ENCODE results near the gene PHTF2.
A peak's percentile ranks its signal among the peaks of the same experiment; 100 is the strongest.

The PHTF2 gene

DNA sequence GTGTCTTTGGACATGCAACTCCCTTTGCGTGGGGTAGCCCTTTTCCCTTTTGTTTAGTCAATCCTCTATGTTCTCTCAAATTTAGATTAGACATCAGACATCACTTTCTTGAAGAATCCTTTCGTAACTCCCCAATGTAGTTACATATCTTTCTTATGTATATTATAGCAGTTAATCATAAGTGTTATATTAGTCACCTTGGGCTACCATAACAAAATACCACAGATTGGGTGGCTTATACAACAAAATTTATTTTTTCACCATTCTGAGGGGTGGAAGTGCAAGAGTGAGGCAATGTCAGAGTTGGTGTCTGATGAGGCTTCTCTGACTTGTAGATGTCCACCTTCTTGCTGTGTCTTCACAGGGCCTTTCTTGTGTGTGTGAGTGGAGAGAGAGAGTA is 105.7 kb downstream of the PHTF2 start:
- H3F3A ChIP-seq (ENCODE audit: control insufficient read depth, insufficient read depth): peaks cover 47% of the 10 kb centered on the region
- H3K27ac ChIP-seq (ENCODE audit: low read depth, low read length): peak overlapping the region; percentile 98
- H3K9me3 ChIP-seq (ENCODE audit: control insufficient read depth, insufficient read depth, low read length): no peaks in the 10 kb centered on the region
- peak overlapping the region; percentile 69; the same call in 1 of the 2 replicates for H3K4me3 ChIP-seq (ENCODE audit: low read length)
- peaks cover 74% of the 10 kb centered on the region for H3K4me1 ChIP-seq (ENCODE audit: control insufficient read depth, low read length)
- H3K4me2 ChIP-seq (ENCODE audit: low read length): peak overlapping the region; percentile 69
- H3K79me2 ChIP-seq (ENCODE audit: control insufficient read depth, low read length): peaks cover 9% of the 10 kb centered on the region
- H3K27me3 ChIP-seq (ENCODE audit: control insufficient read depth, low read length): no peaks in the 10 kb centered on the region
- no peak for TF ChIP-seq EZH2phosphoT487 (IDR thresholded peaks at IDR 0.05; ENCODE audit: borderline replicate concordance, low read length)
- TF ChIP-seq, protein P1, sequence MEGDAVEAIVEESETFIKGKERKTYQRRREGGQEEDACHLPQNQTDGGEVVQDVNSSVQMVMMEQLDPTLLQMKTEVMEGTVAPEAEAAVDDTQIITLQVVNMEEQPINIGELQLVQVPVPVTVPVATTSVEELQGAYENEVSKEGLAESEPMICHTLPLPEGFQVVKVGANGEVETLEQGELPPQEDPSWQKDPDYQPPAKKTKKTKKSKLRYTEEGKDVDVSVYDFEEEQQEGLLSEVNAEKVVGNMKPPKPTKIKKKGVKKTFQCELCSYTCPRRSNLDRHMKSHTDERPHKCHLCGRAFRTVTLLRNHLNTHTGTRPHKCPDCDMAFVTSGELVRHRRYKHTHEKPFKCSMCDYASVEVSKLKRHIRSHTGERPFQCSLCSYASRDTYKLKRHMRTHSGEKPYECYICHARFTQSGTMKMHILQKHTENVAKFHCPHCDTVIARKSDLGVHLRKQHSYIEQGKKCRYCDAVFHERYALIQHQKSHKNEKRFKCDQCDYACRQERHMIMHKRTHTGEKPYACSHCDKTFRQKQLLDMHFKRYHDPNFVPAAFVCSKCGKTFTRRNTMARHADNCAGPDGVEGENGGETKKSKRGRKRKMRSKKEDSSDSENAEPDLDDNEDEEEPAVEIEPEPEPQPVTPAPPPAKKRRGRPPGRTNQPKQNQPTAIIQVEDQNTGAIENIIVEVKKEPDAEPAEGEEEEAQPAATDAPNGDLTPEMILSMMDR (IDR thresholded peaks at IDR 0.05; ENCODE audit: low read depth, low read length, poor library complexity, severe bottlenecking): no peak
- peaks cover 51% of the 10 kb centered on the region for H3K36me3 ChIP-seq (ENCODE audit: control insufficient read depth, low read length)
- no peaks in the 10 kb centered on the region for H3K9me2 ChIP-seq (replicated peaks; ENCODE audit: control insufficient read depth, low read length)
- H4K20me1 ChIP-seq (ENCODE audit: control insufficient read depth, insufficient read depth, low read depth, low read length): no peaks in the 10 kb centered on the region

DNA sequence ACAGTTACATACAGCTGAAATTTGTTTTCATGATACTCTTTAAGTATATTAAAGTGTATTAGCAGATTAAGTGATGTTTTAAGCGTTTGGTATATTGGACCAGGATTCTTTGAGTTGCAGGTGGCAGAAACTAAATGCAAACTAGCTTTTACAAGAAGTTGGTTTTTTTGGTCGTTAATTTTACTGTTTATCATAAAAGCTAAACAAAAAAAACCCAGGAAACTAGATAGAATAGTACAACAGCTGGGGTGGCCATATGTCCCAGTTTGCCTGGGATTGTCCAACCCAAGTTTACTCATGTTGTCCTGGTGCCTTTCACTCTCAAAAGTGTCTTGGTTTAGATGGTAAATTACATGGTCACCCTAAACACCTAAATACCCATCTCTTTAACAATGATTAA is 108.7 kb downstream of the PHTF2 start:
- Histone ChIP-seq H3K9me2 (replicated peaks; ENCODE audit: control insufficient read depth, low read length) (no peaks in the 10 kb centered on the region), H3K4me1 (ENCODE audit: control insufficient read depth, low read length) (peaks cover 98% of the 10 kb centered on the region), H3K79me2 (ENCODE audit: control insufficient read depth, low read length) (peaks cover 6% of the 10 kb centered on the region), H3K27me3 (ENCODE audit: control insufficient read depth, low read length) (no peaks in the 10 kb centered on the region), H3F3A (ENCODE audit: control insufficient read depth, insufficient read depth) (peaks cover 47% of the 10 kb centered on the region), H3K4me2 (ENCODE audit: low read length) (peak overlapping the region; percentile 69), H4K20me1 (ENCODE audit: control insufficient read depth, insufficient read depth, low read depth, low read length) (no peaks in the 10 kb centered on the region), H3K36me3 (ENCODE audit: control insufficient read depth, low read length) (peaks cover 65% of the 10 kb centered on the region), H3K4me3 (ENCODE audit: low read length) (peak overlapping the region; percentile 69), H3K9me3 (ENCODE audit: control insufficient read depth, insufficient read depth, low read length) (no peaks in the 10 kb centered on the region), H3K27ac (ENCODE audit: low read depth, low read length) (peak overlapping the region; percentile 98)
- TF ChIP-seq, protein P1 (IDR thresholded peaks at IDR 0.05; ENCODE audit: low read depth, low read length, poor library complexity, severe bottlenecking): no peak
- TF ChIP-seq EZH2phosphoT487 (IDR thresholded peaks at IDR 0.05; ENCODE audit: borderline replicate concordance, low read length): no peak

DNA sequence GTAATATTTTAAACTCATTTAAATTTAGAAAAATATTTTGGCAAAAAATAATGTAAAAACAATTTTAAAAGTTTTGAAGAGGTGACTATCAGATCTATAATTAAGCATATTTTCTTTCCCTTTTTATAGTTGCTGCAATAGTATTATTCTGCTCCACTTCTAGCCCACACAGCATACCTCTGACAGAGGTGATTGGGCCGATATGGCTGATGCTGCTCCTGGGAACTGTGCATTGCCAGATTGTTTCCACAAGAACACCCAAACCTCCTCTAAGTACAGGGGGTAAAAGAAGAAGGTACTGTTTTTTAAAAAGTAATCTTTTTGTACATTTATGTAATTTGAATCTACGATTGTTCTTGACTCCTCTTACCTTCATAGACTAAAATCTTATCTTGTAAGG is 110.1 kb downstream of the PHTF2 start:
- Histone ChIP-seq H3K9me3 (ENCODE audit: control insufficient read depth, insufficient read depth, low read length) (no peaks in the 10 kb centered on the region), H3F3A (ENCODE audit: control insufficient read depth, insufficient read depth) (peaks cover 43% of the 10 kb centered on the region), H3K36me3 (ENCODE audit: control insufficient read depth, low read length) (peaks cover 59% of the 10 kb centered on the region), H3K9me2 (replicated peaks; ENCODE audit: control insufficient read depth, low read length) (no peaks in the 10 kb centered on the region), H3K4me2 (ENCODE audit: low read length) (peak overlapping the region; percentile 0; the same call in 1 of the 2 replicates), H4K20me1 (ENCODE audit: control insufficient read depth, insufficient read depth, low read depth, low read length) (no peaks in the 10 kb centered on the region), H3K27ac (ENCODE audit: low read depth, low read length) (peak overlapping the region; percentile 98), H3K4me1 (ENCODE audit: control insufficient read depth, low read length) (peaks cover 93% of the 10 kb centered on the region), H3K4me3 (ENCODE audit: low read length) (no peak overlapping the region), H3K79me2 (ENCODE audit: control insufficient read depth, low read length) (peaks cover 6% of the 10 kb centered on the region), H3K27me3 (ENCODE audit: control insufficient read depth, low read length) (no peaks in the 10 kb centered on the region)
- TF ChIP-seq EZH2phosphoT487 (IDR thresholded peaks at IDR 0.05; ENCODE audit: borderline replicate concordance, low read length): no peak
- TF ChIP-seq, protein P1 (IDR thresholded peaks at IDR 0.05; ENCODE audit: low read depth, low read length, poor library complexity, severe bottlenecking): no peak
